GM18520 (cell line): ENCODE measurements around the gene KRTAP29-1.
"Not testable (repeated sequence)": the region's sequence is repeated elsewhere in the genome, so short reads cannot be mapped to it uniquely, and the experiment has no call there.

ENCODE experiments used
- ATAC-seq: cut with Tn5 transposase; IDR thresholded peaks from one replicate; pipeline ENCODE4 v1.9.1; 2021; ENCODE audit not compliant: unreplicated experiment

KRTAP29-1 gene

DNA sequence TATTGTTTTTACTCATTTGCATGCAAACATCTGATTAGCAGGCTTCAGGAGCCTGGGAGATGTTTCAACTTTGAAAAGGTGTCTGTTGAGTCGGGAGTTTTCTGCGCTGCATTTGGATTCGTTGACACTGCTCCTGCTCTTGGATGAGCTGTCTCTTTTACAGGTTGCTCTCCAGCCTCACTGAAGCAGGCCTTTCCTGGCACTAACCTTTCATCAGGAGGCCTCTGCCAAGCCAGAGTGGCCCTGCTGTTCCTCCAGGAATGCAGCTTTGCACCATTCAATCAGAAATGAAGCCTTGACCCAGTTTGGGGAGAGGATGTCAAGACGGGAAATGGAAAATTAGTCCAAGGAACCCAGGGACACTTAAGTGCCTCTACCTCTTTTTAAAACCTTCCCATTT is 330 bp upstream of the KRTAP29-1 start:
- no peak for ATAC-seq

DNA sequence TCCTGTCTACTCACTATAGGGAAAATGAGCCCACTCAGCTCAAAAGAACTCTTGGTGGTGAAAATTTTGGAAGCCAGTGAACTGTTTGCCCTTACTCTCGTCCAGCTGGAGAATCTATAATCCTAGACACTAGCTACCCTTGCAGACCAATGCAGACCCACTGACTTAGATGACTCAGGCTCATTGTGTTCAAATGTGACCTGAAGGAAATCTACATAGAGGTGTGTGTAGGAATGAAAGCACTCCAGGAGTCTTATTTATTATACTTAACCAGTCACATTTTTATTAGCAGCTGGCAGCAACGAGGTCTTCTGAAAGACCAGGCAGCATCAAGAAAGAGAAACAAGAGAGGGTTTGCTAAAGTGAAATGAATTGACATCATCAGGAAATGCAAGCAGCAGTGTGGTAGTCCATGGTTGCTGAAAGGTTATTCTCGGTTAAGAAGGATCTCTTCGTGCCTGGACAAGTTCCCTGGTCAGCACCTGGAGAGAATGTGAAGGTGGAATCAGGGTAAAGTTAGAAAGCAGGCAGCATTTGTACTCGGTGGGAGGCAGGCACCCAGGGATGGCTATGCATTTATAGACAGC is 1.4 kb downstream of the KRTAP29-1 start:
- no peak for ATAC-seq

DNA sequence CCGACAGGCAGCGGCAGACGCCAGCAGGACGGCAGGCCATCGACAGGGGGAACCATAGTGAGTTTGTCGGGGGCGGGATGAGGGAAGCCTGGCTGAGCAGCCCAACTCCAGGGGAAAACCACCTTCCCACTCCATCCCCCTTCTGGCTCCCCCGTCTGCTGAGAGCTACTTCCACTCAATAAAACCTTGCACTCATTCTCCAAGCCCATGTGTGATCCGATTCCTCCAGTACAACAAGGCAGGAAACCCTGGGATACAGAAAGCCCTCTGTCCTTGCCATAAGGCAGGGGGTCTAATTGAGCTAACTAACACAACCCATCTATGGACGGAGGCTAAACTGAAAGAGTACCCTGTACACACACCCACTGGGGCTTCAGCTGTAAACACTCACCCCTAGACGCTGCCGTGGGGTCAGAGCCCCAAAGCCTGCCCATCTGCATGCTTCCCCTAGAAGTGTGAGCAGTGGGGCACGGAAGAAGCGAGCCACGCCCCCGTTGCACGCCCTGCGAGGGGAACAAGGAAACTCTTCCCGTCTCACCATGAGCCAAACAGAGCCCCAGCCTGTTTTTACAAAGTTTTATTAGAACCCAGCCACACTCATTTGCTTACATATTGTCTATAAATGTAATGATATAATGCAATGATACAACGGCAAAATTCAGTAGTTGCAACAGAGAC is 4.1 kb downstream of the KRTAP29-1 start:
- ATAC-seq = no peak

GRCh38 chr17:41296846-41297245 is 5.8 kb downstream of the KRTAP29-1 start:
- ATAC-seq = no peak

DNA sequence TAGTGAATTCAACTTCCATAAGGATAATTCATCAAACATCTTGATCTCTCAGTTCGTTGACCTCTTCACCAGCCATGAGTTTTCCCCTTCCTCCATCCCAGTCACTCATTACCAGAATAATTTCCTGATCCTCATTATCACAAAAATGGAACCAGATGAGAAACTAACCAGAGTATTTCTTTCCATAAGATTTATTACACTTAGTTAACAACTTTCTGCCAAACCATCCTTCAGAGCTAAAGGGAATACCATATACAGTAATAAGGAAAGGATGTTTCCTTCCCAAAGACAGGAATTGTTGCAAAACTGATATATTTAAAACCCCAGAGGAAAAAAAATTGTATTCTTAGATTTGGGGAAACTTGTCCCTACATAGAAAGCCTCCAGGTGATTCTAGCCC is 8.6 kb downstream of the KRTAP29-1 start:
- no peak for ATAC-seq

DNA sequence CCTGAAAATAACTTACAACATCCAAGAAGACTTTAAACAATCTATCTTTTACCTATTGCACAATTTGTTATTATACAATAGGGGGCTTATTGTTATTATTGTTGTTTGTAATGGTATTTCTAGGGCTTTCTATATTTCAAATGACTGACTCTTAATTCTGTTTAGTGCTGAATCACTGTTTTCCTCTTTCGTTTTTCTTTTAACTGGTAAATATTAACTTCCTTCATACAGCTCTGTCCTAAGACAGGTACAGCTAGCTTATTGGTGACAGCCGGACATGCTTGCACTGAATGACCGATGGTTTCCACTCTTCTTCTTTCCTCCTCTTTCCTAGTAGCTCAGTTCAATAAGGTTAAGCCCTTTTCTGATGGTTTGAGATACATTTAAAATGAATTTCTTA is 15.6 kb downstream of the KRTAP29-1 start:
- no peak for ATAC-seq

- ATAC-seq = no peak
Measured at GRCh38 chr17:41284546-41284945, 18.1 kb downstream of the KRTAP29-1 start.

GRCh38 chr17:41284043-41284442 is 18.6 kb downstream of the KRTAP29-1 start:
- no peak for ATAC-seq

DNA sequence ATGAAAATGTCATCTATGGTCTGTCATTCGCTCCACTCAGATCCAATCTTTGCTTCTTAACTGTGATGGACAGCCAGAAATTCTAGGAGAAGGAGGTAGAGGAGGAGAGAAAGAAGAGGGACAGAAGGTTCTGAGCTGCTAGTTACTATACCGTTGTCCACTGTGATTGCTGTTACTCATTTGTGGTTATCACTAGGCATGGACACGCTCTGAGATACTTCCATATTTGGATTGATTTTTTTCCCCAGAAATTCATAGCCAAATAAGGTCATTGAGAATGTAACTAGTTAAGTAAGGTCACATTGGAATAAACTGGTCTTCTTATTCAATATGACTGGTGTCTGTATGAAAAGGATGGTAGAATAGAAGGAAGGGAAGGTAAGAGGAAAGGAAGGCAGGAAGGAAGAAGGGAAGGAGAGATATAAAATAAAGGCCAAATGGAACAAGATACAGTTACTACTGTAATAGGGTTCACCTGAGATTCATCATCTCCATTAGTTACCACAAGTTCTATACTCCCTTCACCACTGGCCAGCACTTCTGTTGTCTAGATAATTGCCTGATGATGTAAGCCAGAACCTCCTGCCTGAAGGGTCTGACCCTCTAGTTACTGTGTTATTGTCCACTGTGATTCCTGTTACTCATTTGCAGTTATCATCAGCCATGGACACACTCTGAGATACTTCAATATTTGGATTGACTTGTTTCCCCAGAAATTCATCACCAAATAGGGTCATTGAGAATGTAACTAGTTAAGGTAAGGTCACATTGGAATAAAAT is 24.3 kb downstream of the KRTAP29-1 start:
- no peak for ATAC-seq

GRCh38 chr17:41275648-41276190 is 26.9 kb downstream of the KRTAP29-1 start, which contains the start of gene KRTAP9-7:
Gene KRTAP9-7 (plus strand): TSS chr17:41275698. CDS start chr17:41275698, 0 bp downstream.
- not testable (repeated sequence) for ATAC-seq

DNA sequence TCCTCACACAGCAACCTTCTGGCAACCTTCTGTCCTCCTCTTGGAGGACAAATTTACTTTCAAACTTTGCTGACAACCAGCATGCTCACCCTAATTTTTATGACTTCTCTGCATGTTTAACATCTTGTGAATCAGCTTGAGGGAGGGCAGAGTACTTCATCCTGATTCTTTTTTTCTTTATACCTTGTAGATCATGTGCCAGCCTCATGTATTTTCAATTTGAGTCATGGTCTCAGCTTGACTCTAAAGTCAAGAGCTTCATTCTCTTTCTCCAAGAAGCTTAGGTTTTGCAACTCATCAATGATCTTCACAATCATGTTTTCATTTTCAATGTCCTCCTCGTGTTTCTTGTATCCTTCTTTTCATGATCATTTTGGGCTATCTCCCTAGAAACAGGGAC is 30.8 kb downstream of the KRTAP29-1 start:
- ATAC-seq = no peak

GRCh38 chr17:41271323-41271722 is 31.3 kb downstream of the KRTAP29-1 start:
- not testable (repeated sequence) for ATAC-seq

DNA sequence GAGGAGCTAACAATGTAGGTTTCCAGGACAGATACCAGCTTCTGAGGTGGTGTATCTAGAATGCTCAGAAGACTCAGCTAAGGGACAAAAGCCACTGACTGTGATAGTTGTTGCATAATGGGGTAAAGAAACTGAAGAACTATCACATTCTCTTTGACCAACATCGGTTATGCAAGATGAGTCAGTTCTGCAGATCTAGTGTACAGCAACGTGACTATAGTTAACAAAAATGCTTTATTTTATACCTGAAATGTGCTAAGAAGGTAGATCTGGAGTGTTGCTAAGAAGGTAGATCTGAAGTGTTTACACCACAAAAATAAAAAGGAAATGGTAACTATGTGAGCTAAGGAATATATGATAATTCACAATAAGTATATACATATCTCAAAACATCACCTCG is 34.9 kb downstream of the KRTAP29-1 start:
- no peak for ATAC-seq

GRCh38 chr17:41265078-41265477 is 37.6 kb downstream of the KRTAP29-1 start, which contains the start of gene KRTAP9-6:
Gene KRTAP9-6 (plus strand): TSS chr17:41265378. CDS start chr17:41265378, 0 bp downstream.
- no peak for ATAC-seq

DNA sequence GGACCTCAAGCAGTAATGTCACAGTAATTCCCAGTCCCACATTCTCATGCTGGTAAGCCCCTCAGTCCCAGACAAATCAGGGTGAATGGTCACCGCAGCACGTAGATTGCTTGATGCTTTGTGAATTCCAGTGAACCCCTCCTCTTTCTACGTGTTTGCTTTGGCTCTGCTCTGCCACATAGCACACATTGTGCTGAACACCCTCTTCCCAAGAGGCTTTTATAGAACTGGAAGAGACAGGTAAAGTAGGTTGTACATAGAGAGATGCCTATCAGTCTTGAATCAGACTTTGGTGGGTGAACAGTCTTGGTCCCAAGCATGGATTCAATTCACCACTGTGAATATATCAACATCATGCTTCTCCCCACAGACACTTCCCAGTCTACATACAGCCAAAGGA is 38.1 kb downstream of the KRTAP29-1 start:
- ATAC-seq = no peak

GRCh38 chr17:41263212-41263611 is 39.4 kb downstream of the KRTAP29-1 start:
- no peak for ATAC-seq

- no peak for ATAC-seq
Measured at GRCh38 chr17:41258406-41258805, 44.2 kb downstream of the KRTAP29-1 start.

DNA sequence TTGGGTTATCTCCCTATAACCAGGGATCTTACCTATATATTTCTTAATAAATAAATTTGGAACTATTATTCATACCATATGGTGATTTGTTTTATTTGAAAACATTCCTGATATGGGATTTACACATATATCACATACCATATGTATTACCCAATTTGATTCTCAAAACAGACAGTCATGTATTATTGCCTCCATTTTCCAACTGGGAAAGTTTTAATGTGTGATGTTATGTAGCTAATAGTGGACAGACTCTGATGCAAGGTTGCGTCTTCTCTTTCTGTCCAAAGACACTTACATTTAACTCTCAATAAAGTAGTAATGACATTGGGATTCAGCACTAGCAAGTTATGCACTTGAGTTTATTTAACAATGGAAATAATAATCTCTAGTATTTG is 46.4 kb downstream of the KRTAP29-1 start:
- ATAC-seq = no peak

GRCh38 chr17:41255381-41256290 is 47.0 kb downstream of the KRTAP29-1 start, which contains the start of gene KRTAP9-9:
Gene KRTAP9-9 (plus strand): TSS chr17:41255384.
- not testable (repeated sequence) for ATAC-seq

- no peak for ATAC-seq
Measured at GRCh38 chr17:41254861-41255260, 47.8 kb downstream of the KRTAP29-1 start.
